GM18861 (cell line): Measurements from ENCODE around the gene SMARCAL1.

Experiments
- ATAC-seq: cut with Tn5 transposase; IDR thresholded peaks from one replicate; pipeline ENCODE4 v1.9.1; 2021; ENCODE audit not compliant: unreplicated experiment

Gene SMARCAL1

GRCh38 chr2:216474925-216475670, 62.8 kb downstream of the SMARCAL1 start:
- peak; percentile 82 for ATAC-seq

DNA sequence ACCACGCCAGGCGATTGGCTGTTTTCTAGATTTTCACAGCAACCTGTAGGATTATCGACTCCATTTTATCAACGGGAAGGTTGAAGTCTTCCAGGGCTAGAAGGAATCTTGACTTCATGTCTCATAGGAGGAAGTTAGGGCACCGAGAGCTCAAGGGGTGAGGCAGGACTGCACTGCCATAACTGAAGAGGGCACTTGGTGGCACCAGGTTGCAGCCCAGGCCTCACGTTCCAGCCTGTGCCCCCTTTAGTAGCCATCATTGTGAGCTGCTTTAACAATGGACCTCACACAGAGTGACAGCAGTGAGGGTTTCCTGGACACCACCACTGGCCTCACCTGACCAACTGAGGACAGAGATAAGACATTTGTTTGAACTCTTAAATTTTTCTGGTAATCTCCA, 63.5 kb downstream of the SMARCAL1 start:
- no peak for ATAC-seq

DNA sequence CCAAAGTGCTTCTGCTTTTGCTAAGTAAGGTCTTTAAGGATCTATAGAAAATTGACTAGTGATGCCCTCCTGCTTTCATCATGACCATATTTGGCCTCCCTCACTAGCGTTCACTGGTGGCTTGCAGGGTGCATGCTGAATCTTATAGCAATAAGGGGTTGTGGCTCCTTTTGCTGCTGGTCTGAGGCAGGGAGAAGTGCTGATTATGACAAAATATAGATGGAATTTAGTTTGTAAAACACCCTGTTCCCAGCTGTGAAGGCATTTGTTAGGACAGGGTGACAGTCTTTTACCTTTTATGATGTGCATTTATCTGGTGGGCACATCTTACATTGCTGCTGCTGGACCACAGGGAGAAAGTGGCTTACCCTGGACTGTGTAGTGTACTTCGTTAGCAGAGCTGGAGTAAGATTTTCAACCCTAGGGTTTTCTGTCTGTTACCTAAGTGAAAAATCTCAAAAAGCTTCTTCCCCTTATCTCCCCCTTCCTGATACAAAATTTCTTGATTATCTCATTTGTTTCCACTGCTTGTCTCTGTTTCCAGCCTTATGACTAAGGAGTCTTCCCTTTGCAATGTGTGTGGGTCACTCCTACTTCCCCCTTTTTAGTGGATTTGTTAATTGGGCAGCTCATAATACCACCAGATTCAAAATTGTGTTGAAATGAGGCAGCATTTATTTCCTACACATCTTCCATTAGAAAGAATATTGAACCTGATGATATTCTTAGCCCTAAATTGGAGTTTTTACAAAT, 65.2 kb downstream of the SMARCAL1 start:
- no peak for ATAC-seq

GRCh38 chr2:216478151-216478550, 65.9 kb downstream of the SMARCAL1 start:
- no peak for ATAC-seq

DNA sequence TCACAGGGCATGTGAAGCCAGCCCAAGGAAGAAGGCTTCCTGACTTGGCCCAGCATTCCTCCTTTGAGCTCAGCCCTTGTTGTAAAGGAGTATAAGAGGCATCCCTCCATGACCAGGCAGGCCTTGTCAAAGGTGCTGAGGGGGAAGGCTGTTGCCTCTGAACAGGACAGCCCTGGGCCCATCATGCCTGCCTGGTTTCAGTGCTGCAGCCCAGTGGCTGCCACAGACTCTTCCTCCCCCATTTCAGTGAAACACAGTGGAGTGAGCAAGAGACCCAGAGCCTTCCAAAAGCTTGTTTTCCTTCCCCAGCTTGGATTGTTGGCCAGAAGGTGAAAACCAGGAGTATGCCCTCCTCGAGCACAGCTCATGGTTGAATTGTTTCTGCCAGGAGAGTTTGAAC, 66.5 kb downstream of the SMARCAL1 start:
- no peak for ATAC-seq

DNA sequence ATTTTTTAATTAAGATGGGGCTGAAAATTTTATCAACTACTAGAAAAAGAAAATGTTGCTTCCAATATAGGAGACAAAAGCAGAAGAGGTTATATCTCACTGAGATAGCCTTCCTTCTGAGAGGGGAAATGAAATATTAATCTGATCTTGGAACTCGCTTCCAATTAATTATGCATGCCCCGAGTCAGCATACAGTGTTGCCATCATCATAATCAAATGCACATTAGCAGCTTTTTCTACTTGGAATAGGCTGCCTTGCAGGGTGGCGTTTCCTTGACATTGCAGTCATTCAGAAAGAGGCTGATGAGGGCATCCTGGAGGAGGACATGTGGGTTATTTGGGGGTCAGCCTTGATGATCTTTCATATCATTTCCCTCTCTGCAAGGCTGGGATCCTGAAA, 67.9 kb downstream of the SMARCAL1 start:
- ATAC-seq, result no peak

GRCh38 chr2:216482640-216483039, 70.4 kb downstream of the SMARCAL1 start:
- no peak for ATAC-seq

- no peak for ATAC-seq
Measured at GRCh38 chr2:216485237-216485636, 73.0 kb downstream of the SMARCAL1 start.

- ATAC-seq, result no peak
Measured at GRCh38 chr2:216485745-216486144, 73.5 kb downstream of the SMARCAL1 start.

GRCh38 chr2:216486271-216486670, 74.0 kb downstream of the SMARCAL1 start:
- no peak for ATAC-seq

- no peak for ATAC-seq
Measured at GRCh38 chr2:216486708-216487107, 74.4 kb downstream of the SMARCAL1 start.

DNA sequence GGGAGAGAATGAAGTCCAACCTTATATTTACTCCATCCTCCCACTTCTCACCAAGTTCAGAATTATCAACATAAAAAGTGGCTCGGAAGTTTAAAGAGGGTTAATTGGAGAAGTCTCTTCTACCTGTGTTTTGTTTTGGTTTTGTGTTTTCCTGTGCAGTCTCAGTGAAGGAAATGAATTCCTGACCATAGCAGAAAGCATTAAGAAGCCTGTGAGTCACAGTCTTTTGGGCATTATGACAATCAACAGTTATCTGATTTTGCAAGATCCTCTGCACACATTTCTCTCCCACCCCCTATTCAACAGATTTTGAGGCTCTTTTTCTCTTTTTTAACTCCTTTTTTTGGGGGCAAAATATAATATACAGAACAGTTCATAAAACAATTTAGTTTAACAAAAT, 77.8 kb downstream of the SMARCAL1 start:
- ATAC-seq, result no peak

GRCh38 chr2:216491793-216492596, 79.7 kb downstream of the SMARCAL1 start:
- ATAC-seq, result peak; percentile 87

- no peak for ATAC-seq
Measured at GRCh38 chr2:216492597-216493333, 80.5 kb downstream of the SMARCAL1 start.

GRCh38 chr2:216493334-216493685, 81.0 kb downstream of the SMARCAL1 start:
- no peak for ATAC-seq

DNA sequence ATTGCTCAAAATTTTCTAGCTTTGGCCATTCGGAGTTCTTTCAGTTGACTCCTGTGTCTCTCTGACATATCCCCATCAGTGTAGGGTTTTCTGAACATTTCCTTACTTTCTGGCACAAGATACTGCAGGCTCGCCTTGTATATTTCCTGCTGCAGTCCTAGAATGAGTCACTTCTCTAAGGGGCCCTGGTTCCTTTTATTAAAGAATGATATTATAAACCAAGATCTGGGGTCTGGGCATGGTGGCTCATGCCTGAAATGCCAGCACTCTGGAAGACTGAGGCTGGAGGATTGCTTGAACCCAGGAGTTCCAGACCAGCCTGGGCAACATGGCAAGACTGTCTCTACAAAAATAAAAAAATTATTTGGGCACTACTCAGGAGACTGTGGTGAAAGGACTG, 83.4 kb downstream of the SMARCAL1 start:
- no peak for ATAC-seq

GRCh38 chr2:216497382-216498069, 85.2 kb downstream of the SMARCAL1 start:
- ATAC-seq, result no peak

DNA sequence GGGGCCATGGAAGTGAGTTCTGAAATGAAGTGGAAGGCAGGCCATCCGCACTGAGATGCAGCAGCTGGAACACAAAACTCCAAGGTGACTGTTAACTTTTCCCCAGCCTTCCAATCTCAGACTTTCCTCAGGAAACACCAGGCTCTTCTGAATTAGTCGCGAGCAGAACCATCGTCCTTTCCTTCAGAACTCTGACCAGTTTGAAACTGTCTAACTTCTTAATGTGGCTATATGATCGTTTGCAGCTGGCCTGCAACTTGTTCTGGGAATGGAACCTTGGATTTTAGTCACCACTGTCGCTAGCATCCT, 85.7 kb downstream of the SMARCAL1 start:
- ATAC-seq, result no peak

DNA sequence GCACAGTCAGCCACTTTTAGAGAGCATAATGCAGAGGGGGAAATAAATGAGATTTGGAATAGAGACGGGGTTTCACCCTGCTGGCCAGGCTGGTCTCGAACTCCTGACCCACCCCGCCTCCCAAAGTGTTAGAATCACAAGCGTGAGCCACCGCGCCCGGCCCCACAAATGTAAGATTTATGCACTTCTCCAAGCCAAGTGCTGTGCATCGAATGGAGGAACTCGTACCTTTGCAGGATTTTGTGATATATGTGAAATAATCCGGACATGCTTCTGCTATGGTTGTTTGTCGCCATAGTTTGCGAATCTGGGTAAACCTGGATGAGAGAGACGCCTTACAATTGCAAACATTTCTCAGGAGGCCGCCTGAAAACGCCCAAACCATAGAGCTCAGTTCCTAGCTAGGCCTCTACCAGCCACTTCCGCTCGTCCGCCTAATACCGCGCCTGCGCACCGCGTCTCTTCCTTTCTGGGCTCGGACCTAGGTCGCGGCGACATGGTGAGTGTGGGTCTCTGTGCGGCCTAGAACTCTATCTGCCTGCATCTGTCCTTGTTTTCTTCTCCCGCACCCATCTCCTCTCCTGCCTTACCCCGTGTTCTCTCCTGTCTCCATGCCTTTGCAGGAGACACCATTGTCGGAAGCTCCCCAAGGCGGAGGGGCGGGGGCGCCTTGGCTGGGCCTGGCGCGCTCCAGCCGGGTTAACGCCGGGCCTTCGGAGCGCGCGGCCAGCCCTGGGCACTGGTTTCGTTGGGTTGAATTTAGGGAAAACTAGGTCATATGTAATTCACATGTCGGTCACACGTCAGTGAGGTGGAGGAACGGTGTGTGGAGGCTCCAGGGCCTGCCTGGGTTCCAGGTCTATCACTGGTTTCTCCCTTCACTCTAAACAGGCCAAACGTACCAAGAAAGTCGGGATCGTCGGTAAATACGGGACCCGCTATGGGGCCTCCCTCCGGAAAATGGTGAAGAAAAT, 86.4 kb downstream of the SMARCAL1 start, which contains the start of gene RPL37A:
RPL37A (plus strand) TSS at position 466 of the 974 bp plus-strand sequence; CDS start at position 497, 31 bp downstream.
- peak; percentile 85 for ATAC-seq
